Naive thymus-derived CD4-positive, alpha-beta T cell (primary cell): Measurements from ENCODE around the gene COX6B2. TPM values are rescaled to one million over a fixed set of nuclear protein-coding genes. Genes with fewer than 3 reads are reported as not detected.

ENCODE experiments used
- ATAC-seq: fragments of 150-1000 bp; cut with Tn5 transposase; 2 replicates; pipeline ENCODE4 v1.10.0; 2021; ENCODE audit warnings: mild to moderate bottlenecking, moderate library complexity
- CTCF ChIA-PET: fragments of 350-600 bp; sonication (Branson Sonifier 250); formaldehyde crosslinking; loops from one replicate; lab custom pipeline; 2021; ENCODE audit warnings: antibody characterized with exemption; lab: Charles Lee
- POLR2A ChIA-PET: fragments of 350-600 bp; sonication (Branson Sonifier 250); formaldehyde crosslinking; loops from one replicate; lab custom pipeline; 2021; ENCODE audit warnings: antibody characterized with exemption, inconsistent platforms; lab: Charles Lee
- DNase-seq, 9 donors: peaks; one replicate each; pipeline versions ENCODE4 v3.0.0 to v3.0.0-alpha.2; 2020 to 2022; ENCODE audit warnings: mixed read lengths in 1 of 9
- H3K27ac ChIP-seq: one replicate; pipeline ENCODE4 v1.7.0; 2013; ENCODE audit warnings: mild to moderate bottlenecking, low read depth, low read length, moderate library complexity
- H3K27me3 ChIP-seq, 2 donors: one replicate each; pipeline ENCODE4 v1.7.0; 2013; ENCODE audit warnings: low read length in 2 of 2, mild to moderate bottlenecking in 2 of 2, moderate library complexity in 2 of 2; ENCODE audit not compliant: control insufficient read depth in 2 of 2, insufficient read depth in 2 of 2
- H3K36me3 ChIP-seq, 3 experiments: 1 replicate in 2 of 3; 2 replicates in 1 of 3; pipeline ENCODE4 v1.7.0; 2013; ENCODE audit warnings: low read length in 3 of 3, mild to moderate bottlenecking in 3 of 3, moderate library complexity in 1 of 3; ENCODE audit not compliant: insufficient read depth in 3 of 3, control insufficient read depth in 2 of 3
- H3K4me1 ChIP-seq, 2 donors: one replicate each; pipeline ENCODE4 v1.7.0; 2013; ENCODE audit warnings: low read length in 2 of 2, mild to moderate bottlenecking in 2 of 2, moderate library complexity in 1 of 2; ENCODE audit not compliant: control insufficient read depth in 2 of 2, insufficient read depth in 2 of 2
- H3K4me3 ChIP-seq: 2 replicates; pipeline ENCODE4 v1.7.0; 2013; ENCODE audit warnings: mild to moderate bottlenecking, low read length
- H3K9me3 ChIP-seq, 3 experiments: 1 replicate in 2 of 3; 2 replicates in 1 of 3; pipeline ENCODE4 v1.7.0; 2013; ENCODE audit warnings: low read length in 3 of 3; ENCODE audit not compliant: control insufficient read depth in 2 of 3
- H3K27ac Mint-ChIP-seq, 9 donors: one replicate each; pipeline ENCODE4 v1.8.0; 2020 to 2022; ENCODE audit warnings: mixed read lengths in 9 of 9, mild to moderate bottlenecking in 8 of 9, moderate library complexity in 5 of 9, inconsistent platforms in 2 of 9
- H3K27me3 Mint-ChIP-seq, 5 donors: one replicate each; pipeline ENCODE4 v1.8.0; 2021 to 2022; ENCODE audit warnings: mixed read lengths in 5 of 5, mild to moderate bottlenecking in 1 of 5
- H3K36me3 Mint-ChIP-seq, 5 donors: one replicate each; pipeline ENCODE4 v1.8.0; 2020 to 2022; ENCODE audit warnings: mixed read lengths in 5 of 5, mild to moderate bottlenecking in 3 of 5, inconsistent platforms in 1 of 5
- H3K4me1 Mint-ChIP-seq, 7 donors: one replicate each; pipeline ENCODE4 v1.8.0; 2020 to 2022; ENCODE audit warnings: mixed read lengths in 7 of 7, mild to moderate bottlenecking in 3 of 7, inconsistent platforms in 1 of 7
- H3K4me3 Mint-ChIP-seq, 10 donors: one replicate each; pipeline ENCODE4 v1.8.0; 2020 to 2022; ENCODE audit warnings: mild to moderate bottlenecking in 10 of 10, mixed read lengths in 10 of 10, moderate library complexity in 6 of 10, inconsistent platforms in 2 of 10
- H3K9me3 Mint-ChIP-seq, 11 donors: one replicate each; pipeline ENCODE4 v1.8.0; 2020 to 2022; ENCODE audit warnings: mixed read lengths in 11 of 11, mild to moderate bottlenecking in 4 of 11, inconsistent platforms in 1 of 11, moderate library complexity in 1 of 11
- intact Hi-C, 2 donors: fragments of 100-400 bp; cut with micrococcal nuclease; formaldehyde crosslinking; loops; one replicate each; pipeline ENCODE4 v1.15.1; 2023
- polyA plus RNA-seq, 2 donors: library from polyadenylated mRNA; unstranded; fragments of 300-500 nt; fragmentation: Illumina TruSeq; gene quantifications; one replicate each; pipeline ENCODE4 v1.2.3, GENCODE V29; 2021
- total RNA-seq, 6 experiments: library from RNA in 5 of 6; stranded (reverse) in 5 of 6; gene quantifications; 1 replicate in 5 of 6; 2 replicates in 1 of 6; pipeline ENCODE4 v1.2.3 and lab custom pipeline; 2021 to 2026

Gene COX6B2
- total and polyA plus RNA-seq, 7 experiments from 2014 or later: 0.37 to 0.49 TPM; not detected in 5

GRCh38 chr19:55377356-55378131 is 23.0 kb upstream of the COX6B2 start:
- ATAC-seq: no peak
- H3K27me3 Mint-ChIP-seq: peaks cover 6 to 20% (median 9%) of the 10 kb centered on the region in 5 donors
- intact Hi-C loops: no loop called here

GRCh38 chr19:55376241-55376933 is 21.9 kb upstream of the COX6B2 start, which contains the start of gene TMEM190:
Gene TMEM190 (plus strand): TSS chr19:55376826. CDS start chr19:55376854, 28 bp downstream.
- Mint-ChIP-seq H3K9me3 (no peaks in the 10 kb centered on the region), H3K4me3 (no peak within 1 kb of the TSS), H3K4me1 (peaks cover 4 to 10% (median 5%) of the 10 kb centered on the region in 7 donors), H3K27ac (peak within 1 kb of the TSS in 1 of 9 donors; percentile 28), H3K27me3 (peaks cover 14 to 30% (median 17%) of the 10 kb centered on the region in 5 donors), H3K36me3 (peaks cover 0 to under 1% (median under 1%) of the 10 kb centered on the region in 5 donors)
- peaks cover 0 to 19% of the 10 kb centered on the region in 2 donors for H3K27me3 ChIP-seq
- no peaks in the 10 kb centered on the region for H3K36me3 ChIP-seq
- H3K4me3 ChIP-seq: no peak within 1 kb of the TSS
- no peak within 1 kb of the TSS for H3K27ac ChIP-seq
- intact Hi-C loops: no loop called here
- ChIA-PET CTCF (interaction anchor here (0.6 kb wide), 1 partner anchor 17 kb away, joined by 5 read pairs; no protein-coding TSS in a partner anchor), POLR2A (no interaction called here)
- ATAC-seq (no peak), DNase-seq (no peak)
- H3K4me1 ChIP-seq: no peaks in the 10 kb centered on the region
- H3K9me3 ChIP-seq: no peaks in the 10 kb centered on the region

More at GRCh38 chr19:55377356-55378131, 23.0 kb upstream of the COX6B2 start:
- no peak for DNase-seq
- no peak overlapping the region for H3K4me3 Mint-ChIP-seq
- ChIA-PET POLR2A (no interaction called here), CTCF (no interaction called here)
- no peak overlapping the region for H3K4me3 ChIP-seq
- peaks cover 5 to 16% (median 14%) of the 10 kb centered on the region in 7 donors for H3K4me1 Mint-ChIP-seq
- H3K27me3 ChIP-seq: peaks cover 0 to 11% of the 10 kb centered on the region in 2 donors
- no peak overlapping the region for H3K27ac Mint-ChIP-seq
- H3K9me3 ChIP-seq: no peaks in the 10 kb centered on the region
- peaks cover 0 to 6% (median 0%) of the 10 kb centered on the region in 11 donors for H3K9me3 Mint-ChIP-seq
- peaks cover 0 to 12% (median 3%) of the 10 kb centered on the region in 5 donors for H3K36me3 Mint-ChIP-seq
- no peak overlapping the region for H3K27ac ChIP-seq
- H3K4me1 ChIP-seq: peaks cover 2 to 6% of the 10 kb centered on the region in 2 donors
- H3K36me3 ChIP-seq: no peaks in the 10 kb centered on the region

GRCh38 chr19:55373993-55374757 is 19.7 kb upstream of the COX6B2 start:
- CTCF ChIA-PET: no interaction called here
- H3K27me3 Mint-ChIP-seq: peaks cover 29 to 45% (median 32%) of the 10 kb centered on the region in 5 donors
- DNase-seq (no peak), ATAC-seq (no peak)
- H3K4me3 Mint-ChIP-seq: no peak overlapping the region
- Histone ChIP-seq H3K27ac (no peak overlapping the region), H3K36me3 (no peaks in the 10 kb centered on the region), H3K27me3 (peaks cover 0 to 25% of the 10 kb centered on the region in 2 donors), H3K9me3 (no peaks in the 10 kb centered on the region), H3K4me1 (no peaks in the 10 kb centered on the region), H3K4me3 (no peak overlapping the region)
- intact Hi-C loops: no loop called here
- H3K27ac Mint-ChIP-seq: peak overlapping the region in 1 of 9 donors; percentile 3
- H3K4me1 Mint-ChIP-seq: peaks cover 6 to 17% (median 12%) of the 10 kb centered on the region in 7 donors
- POLR2A ChIA-PET: no interaction called here
- peaks cover 0 to 5% (median 0%) of the 10 kb centered on the region in 11 donors for H3K9me3 Mint-ChIP-seq
- H3K36me3 Mint-ChIP-seq: peaks cover 0 to 6% (median 4%) of the 10 kb centered on the region in 5 donors

GRCh38 chr19:55373306-55373992 is 18.9 kb upstream of the COX6B2 start:
- Mint-ChIP-seq H3K36me3 (peaks cover 0 to 6% (median 4%) of the 10 kb centered on the region in 5 donors), H3K4me3 (no peak overlapping the region), H3K27ac (peak overlapping the region in 1 of 9 donors; percentile 3), H3K9me3 (peaks cover 0 to 5% (median 0%) of the 10 kb centered on the region in 11 donors), H3K4me1 (peaks cover 6 to 17% (median 12%) of the 10 kb centered on the region in 7 donors), H3K27me3 (peaks cover 29 to 51% (median 35%) of the 10 kb centered on the region in 5 donors)
- H3K27me3 ChIP-seq: peaks cover 3 to 27% of the 10 kb centered on the region in 2 donors
- ChIA-PET POLR2A (no interaction called here), CTCF (no interaction called here)
- no peak for DNase-seq
- H3K27ac ChIP-seq: no peak overlapping the region
- no peaks in the 10 kb centered on the region for H3K4me1 ChIP-seq
- intact Hi-C loops: no loop called here
- no peaks in the 10 kb centered on the region for H3K36me3 ChIP-seq
- H3K4me3 ChIP-seq: no peak overlapping the region
- ATAC-seq: no peak
- H3K9me3 ChIP-seq: no peaks in the 10 kb centered on the region

GRCh38 chr19:55372316-55373081 is 18.0 kb upstream of the COX6B2 start:
- no peak overlapping the region for H3K4me3 ChIP-seq
- H3K36me3 ChIP-seq: no peaks in the 10 kb centered on the region
- POLR2A ChIA-PET: no interaction called here
- CTCF ChIA-PET: no interaction called here
- H3K4me1 Mint-ChIP-seq: peaks cover 6 to 17% (median 12%) of the 10 kb centered on the region in 7 donors
- H3K27ac Mint-ChIP-seq: no peak overlapping the region
- H3K27me3 Mint-ChIP-seq: peaks cover 32 to 60% (median 35%) of the 10 kb centered on the region in 5 donors
- H3K4me1 ChIP-seq: no peaks in the 10 kb centered on the region
- intact Hi-C loops: no loop called here
- no peak overlapping the region for H3K27ac ChIP-seq
- H3K9me3 Mint-ChIP-seq: peaks cover 0 to 5% (median 0%) of the 10 kb centered on the region in 11 donors
- no peaks in the 10 kb centered on the region for H3K9me3 ChIP-seq
- DNase-seq: no peak
- ATAC-seq: no peak
- no peak overlapping the region for H3K4me3 Mint-ChIP-seq
- peaks cover 3 to 27% of the 10 kb centered on the region in 2 donors for H3K27me3 ChIP-seq
- peaks cover 0 to 6% (median 4%) of the 10 kb centered on the region in 5 donors for H3K36me3 Mint-ChIP-seq
